ENCODE data around the gene ADORA3.

DNA sequence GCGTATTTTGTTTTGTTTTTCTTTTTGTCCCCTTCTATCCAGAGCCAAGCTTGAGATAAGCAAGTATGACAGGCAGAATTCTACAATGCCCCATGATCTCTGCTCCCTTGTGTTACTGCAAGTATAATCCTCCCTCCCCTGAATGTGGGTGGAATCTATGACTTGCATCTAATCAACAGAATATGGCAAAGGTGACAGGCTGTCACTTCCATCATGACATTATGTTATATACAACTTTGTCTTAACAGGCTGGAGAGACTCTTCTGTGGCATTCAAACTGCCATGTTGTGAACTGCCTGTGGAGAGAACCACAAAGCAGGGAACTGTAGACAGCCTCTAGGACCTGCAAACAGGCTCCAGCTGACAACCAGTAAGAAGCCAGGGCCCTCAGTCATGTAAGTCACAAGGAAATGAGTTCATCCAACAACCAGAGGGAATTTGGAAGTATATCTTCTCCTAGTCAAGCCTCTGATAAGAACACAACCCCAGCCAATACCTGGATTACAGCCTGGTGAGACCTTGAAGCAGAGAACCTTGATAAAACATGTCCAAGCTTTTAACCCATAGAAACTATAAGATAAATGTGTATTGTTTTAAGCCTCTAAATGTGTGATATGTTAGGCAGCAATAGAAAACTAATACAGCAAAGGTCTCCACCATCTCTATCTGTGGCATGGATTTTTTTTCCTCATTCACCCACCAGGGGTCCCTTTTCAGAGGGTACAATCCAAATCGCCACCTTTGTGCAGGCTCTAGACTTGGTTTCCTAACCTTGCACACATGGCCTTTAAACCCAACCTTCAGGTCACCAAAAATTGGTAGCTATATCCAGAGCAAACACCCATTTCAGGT is 35.3 kb downstream of the ADORA3 start:
- TF ChIP-seq TAF1 (IDR thresholded peaks at IDR 0.05; ENCODE audit: borderline replicate concordance, low read depth, low read length) (no peak), POLR2AphosphoS5 (IDR thresholded peaks at IDR 0.05; ENCODE audit: low read depth, low read length) (no peak)

Measured in GM12892 (cell line).